GM18505 (cell line): ENCODE results near the gene CCN5.
"Not testable (repeated sequence)": the region's sequence is repeated elsewhere in the genome, so short reads cannot be mapped to it uniquely, and the experiment has no call there.

Source experiments
- ATAC-seq: cut with Tn5 transposase; IDR thresholded peaks from one replicate; pipeline ENCODE4 v1.9.1; 2021; ENCODE audit not compliant: unreplicated experiment
- POLR2A ChIP-seq: IDR thresholded peaks from 4 replicates; pipeline ENCODE4 v1.6.1; 2011; ENCODE audit warnings: borderline replicate concordance; ENCODE audit not compliant: insufficient read depth, insufficient read length; ENCODE audit errors: extremely low read depth

The CCN5 gene

GRCh38 chr20:44714701-44715498, at the start of gene CCN5:
Gene CCN5 (plus strand): TSS chr20:44715369. CDS start chr20:44715391, 22 bp downstream.
- no peak for ATAC-seq
- TF ChIP-seq POLR2A = no peak

- no peak for ATAC-seq
- no peak for TF ChIP-seq POLR2A
Observed at GRCh38 chr20:44666066-44666465, 49.1 kb upstream of the CCN5 start.

- ATAC-seq = not testable (repeated sequence)
Observed at GRCh38 chr20:44670851-44671250, 44.3 kb upstream of the CCN5 start.

GRCh38 chr20:44671541-44671940, 43.6 kb upstream of the CCN5 start:
- peak; percentile 27 for TF ChIP-seq POLR2A
- ATAC-seq = not testable (repeated sequence)

- not testable (repeated sequence) for ATAC-seq
Observed at GRCh38 chr20:44672318-44672902, 42.8 kb upstream of the CCN5 start.

GRCh38 chr20:44678242-44678641, 36.9 kb upstream of the CCN5 start:
- ATAC-seq = no peak
- no peak for TF ChIP-seq POLR2A

GRCh38 chr20:44678990-44679611, 36.1 kb upstream of the CCN5 start:
- TF ChIP-seq POLR2A = no peak
- no peak for ATAC-seq

GRCh38 chr20:44681796-44682566, 33.2 kb upstream of the CCN5 start:
- ATAC-seq = no peak
- TF ChIP-seq POLR2A = no peak

- ATAC-seq = no peak
- TF ChIP-seq POLR2A = no peak
Observed at GRCh38 chr20:44683263-44684046, 31.7 kb upstream of the CCN5 start.

GRCh38 chr20:44684047-44684967, 30.9 kb upstream of the CCN5 start:
- TF ChIP-seq POLR2A = no peak
- ATAC-seq = no peak

GRCh38 chr20:44686934-44687333, 28.2 kb upstream of the CCN5 start:
- no peak for TF ChIP-seq POLR2A
- no peak for ATAC-seq

- TF ChIP-seq POLR2A = no peak
- ATAC-seq = no peak
Observed at GRCh38 chr20:44688053-44688625, 27.0 kb upstream of the CCN5 start.
